PC-3 (cell line): ENCODE data around the gene COMMD3. TPM values are rescaled to one million over a fixed set of nuclear protein-coding genes. Genes with fewer than 3 reads are reported as not detected.

ENCODE experiments used
- ATAC-seq: fragments of 200-7000 bp; cut with Tn5 transposase; 2 replicates; pipeline ENCODE4 v1.9.1; 2020; ENCODE audit warnings: mild to moderate bottlenecking, moderate library complexity
- BruUV-seq: library from RNA; stranded (reverse); fragments of 400-500 nt; replicated peaks from 2 replicates; lab custom pipeline; 2021; lab: Mats Ljungman, UMichigan
- CTCF ChIA-PET: fragments of 300-600 bp; sonication (Branson Sonifier 250); formaldehyde crosslinking; loops from one replicate; lab custom pipeline; 2022; ENCODE audit warnings: antibody characterized with exemption; lab: Charles Lee
- POLR2A ChIA-PET: fragments of 300-600 bp; sonication (Branson Sonifier 250); formaldehyde crosslinking; loops from one replicate; lab custom pipeline; 2022; ENCODE audit warnings: antibody characterized with exemption; ENCODE audit not compliant: unreplicated experiment; lab: Charles Lee
- DNase-seq: peaks from one replicate; pipeline ENCODE4 v3.0.0-alpha.2; 2015
- H2AFZ ChIP-seq: fragments of 300-600 bp; sonication (generic); 2 replicates; pipeline ENCODE4 v1.6.0; 2016; ENCODE audit warnings: antibody characterized with exemption, low read length
- H3F3A ChIP-seq: fragments of 300-600 bp; sonication (generic); one replicate; pipeline ENCODE4 v1.6.0; 2017; ENCODE audit warnings: antibody characterized with exemption, low read length, control low read depth, mild to moderate bottlenecking; ENCODE audit not compliant: unreplicated experiment
- H3K27ac ChIP-seq: fragments of 300-600 bp; sonication (generic); 2 replicates; pipeline ENCODE4 v1.5.1; 2016; ENCODE audit warnings: mild to moderate bottlenecking, low read length
- H3K27me3 ChIP-seq: fragments of 300-600 bp; sonication (generic); 2 replicates; pipeline ENCODE4 v1.6.1; 2016; ENCODE audit warnings: low read length, mixed read lengths
- H3K36me3 ChIP-seq: fragments of 300-600 bp; sonication (generic); 2 replicates; pipeline ENCODE4 v1.6.1; 2016; ENCODE audit warnings: low read depth, mixed run types, low read length, mixed read lengths
- H3K4me1 ChIP-seq: fragments of 300-600 bp; sonication (generic); 2 replicates; pipeline ENCODE4 v1.5.1; 2016; ENCODE audit warnings: low read length; ENCODE audit not compliant: insufficient read depth
- H3K4me2 ChIP-seq: fragments of 300-600 bp; sonication (generic); 2 replicates; pipeline ENCODE4 v1.6.0; 2016; ENCODE audit warnings: low read length
- H3K4me3 ChIP-seq: fragments of 300-600 bp; sonication (generic); 2 replicates; pipeline ENCODE4 v1.5.1; 2016; ENCODE audit warnings: mild to moderate bottlenecking, low read length, mixed read lengths
- H3K79me2 ChIP-seq: fragments of 300-600 bp; sonication (generic); 2 replicates; pipeline ENCODE4 v1.6.1; 2017; ENCODE audit warnings: low read length, mixed read lengths
- H3K9ac ChIP-seq: fragments of 300-600 bp; sonication (generic); 2 replicates; pipeline ENCODE4 v1.6.0; 2016; ENCODE audit warnings: mild to moderate bottlenecking, low read length
- H3K9me2 ChIP-seq: fragments of 300-600 bp; sonication (generic); replicated peaks from 2 replicates; pipeline ENCODE4 v1.6.1; 2016; ENCODE audit warnings: mixed run types, low read length, mixed read lengths
- H3K9me3 ChIP-seq: fragments of 300-600 bp; sonication (generic); 2 replicates; pipeline ENCODE4 v1.6.1; 2016; ENCODE audit warnings: low read length, mixed read lengths
- H4K20me1 ChIP-seq: fragments of 300-600 bp; sonication (generic); 2 replicates; pipeline ENCODE4 v1.6.1; 2016; ENCODE audit warnings: low read length, mixed read lengths
- EZH2 ChIP-seq: fragments of 300-600 bp; sonication (generic); IDR thresholded peaks from one replicate; pipeline ENCODE4 v1.6.1; 2017; ENCODE audit warnings: antibody characterized with exemption, mild to moderate bottlenecking, low read length; ENCODE audit not compliant: unreplicated experiment
- EZH2phosphoT487 ChIP-seq: fragments of 300-600 bp; sonication (generic); IDR thresholded peaks from 2 replicates; pipeline ENCODE4 v1.6.1; 2018; ENCODE audit warnings: mild to moderate bottlenecking, antibody characterized with exemption, low read length, borderline replicate concordance
- intact Hi-C: fragments of 100-400 bp; cut with micrococcal nuclease; formaldehyde crosslinking; loops from 2 replicates; pipeline ENCODE4 v1.9.0; 2023
- total RNA-seq: library from RNA; depleted of rRNA; stranded (reverse); fragments of >200 nt; gene quantifications from 2 replicates; pipeline ENCODE4 v1.2.3, GENCODE V29; 2014
- TF ChIP-seq, protein P1 (sequence below): fragments of 300-600 bp; sonication (generic); conservative IDR thresholded peaks from 2 replicates; pipeline ENCODE4 v1.5.1; 2017; ENCODE audit warnings: antibody characterized with exemption, low read depth, mild to moderate bottlenecking, low read length

Gene COMMD3
- total RNA-seq, 1 experiment from 2014 or later, result 86.4 TPM

DNA sequence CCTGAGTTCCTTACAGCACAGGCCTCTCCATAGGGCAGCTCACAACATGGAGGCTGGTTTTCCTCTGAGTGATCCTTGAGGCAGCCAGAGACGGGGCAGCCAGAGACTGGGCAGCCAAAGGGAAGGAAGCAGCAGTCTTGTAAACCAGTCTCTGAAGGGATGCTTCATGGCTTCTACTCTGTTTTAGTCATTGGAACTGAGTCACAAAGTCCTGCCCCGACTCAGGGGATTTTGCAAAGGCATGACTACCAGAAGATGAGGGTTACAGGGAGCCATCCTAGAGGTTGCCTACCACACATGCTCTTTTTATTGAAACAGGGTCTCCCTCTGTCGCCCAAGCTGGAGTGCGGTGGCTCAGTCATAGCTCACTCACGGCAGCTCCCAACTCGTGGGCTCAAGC is 44.4 kb upstream of the COMMD3 start:
- Histone ChIP-seq H3K9me2 (no peaks in the 10 kb centered on the region), H3F3A (no peaks in the 10 kb centered on the region), H3K4me1 (no peaks in the 10 kb centered on the region), H3K79me2 (no peaks in the 10 kb centered on the region), H3K4me3 (no peak overlapping the region), H2AFZ (no peak overlapping the region), H3K9me3 (no peaks in the 10 kb centered on the region), H3K27ac (no peak overlapping the region), H3K36me3 (no peaks in the 10 kb centered on the region), H3K9ac (no peak overlapping the region), H4K20me1 (no peaks in the 10 kb centered on the region), H3K4me2 (no peak overlapping the region), H3K27me3 (no peaks in the 10 kb centered on the region)
- DNase-seq (no peak), ATAC-seq (no peak)
- ChIA-PET POLR2A (no interaction called here), CTCF (no interaction called here)
- intact Hi-C loops, result no loop called here
- TF ChIP-seq EZH2phosphoT487 (no peak), EZH2 (no peak)
- TF ChIP-seq, protein P1, sequence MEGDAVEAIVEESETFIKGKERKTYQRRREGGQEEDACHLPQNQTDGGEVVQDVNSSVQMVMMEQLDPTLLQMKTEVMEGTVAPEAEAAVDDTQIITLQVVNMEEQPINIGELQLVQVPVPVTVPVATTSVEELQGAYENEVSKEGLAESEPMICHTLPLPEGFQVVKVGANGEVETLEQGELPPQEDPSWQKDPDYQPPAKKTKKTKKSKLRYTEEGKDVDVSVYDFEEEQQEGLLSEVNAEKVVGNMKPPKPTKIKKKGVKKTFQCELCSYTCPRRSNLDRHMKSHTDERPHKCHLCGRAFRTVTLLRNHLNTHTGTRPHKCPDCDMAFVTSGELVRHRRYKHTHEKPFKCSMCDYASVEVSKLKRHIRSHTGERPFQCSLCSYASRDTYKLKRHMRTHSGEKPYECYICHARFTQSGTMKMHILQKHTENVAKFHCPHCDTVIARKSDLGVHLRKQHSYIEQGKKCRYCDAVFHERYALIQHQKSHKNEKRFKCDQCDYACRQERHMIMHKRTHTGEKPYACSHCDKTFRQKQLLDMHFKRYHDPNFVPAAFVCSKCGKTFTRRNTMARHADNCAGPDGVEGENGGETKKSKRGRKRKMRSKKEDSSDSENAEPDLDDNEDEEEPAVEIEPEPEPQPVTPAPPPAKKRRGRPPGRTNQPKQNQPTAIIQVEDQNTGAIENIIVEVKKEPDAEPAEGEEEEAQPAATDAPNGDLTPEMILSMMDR, result no peak
- BruUV-seq, result no TSS peak

DNA sequence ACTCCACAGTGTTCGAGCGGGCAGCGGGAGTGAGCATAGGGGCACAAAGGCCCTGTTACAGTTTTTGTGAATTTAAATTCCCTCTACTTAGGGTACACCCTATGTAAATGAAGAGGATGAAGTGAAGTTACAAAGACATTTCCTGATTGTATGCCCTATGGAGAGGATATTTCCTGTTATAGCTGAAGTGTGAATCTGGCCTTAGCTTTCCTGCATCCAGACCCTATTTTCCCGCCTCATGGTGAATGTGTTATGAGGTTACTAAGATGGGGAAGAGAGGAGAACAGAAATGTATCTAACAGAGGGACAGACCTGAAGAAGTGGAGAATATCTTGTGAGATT is 37.8 kb upstream of the COMMD3 start:
- Histone ChIP-seq H3K9ac (peak overlapping the region; percentile 76), H3K27me3 (no peaks in the 10 kb centered on the region), H3K9me3 (no peaks in the 10 kb centered on the region), H3K9me2 (no peaks in the 10 kb centered on the region), H3F3A (no peaks in the 10 kb centered on the region), H3K79me2 (no peaks in the 10 kb centered on the region), H4K20me1 (no peaks in the 10 kb centered on the region), H3K4me1 (0 out of 2 replicates have a peak, but pooled peaks cover 9% of the 10 kb centered on the region), H3K27ac (peak overlapping the region; percentile 33), H3K4me2 (peak overlapping the region; percentile 89), H3K36me3 (no peaks in the 10 kb centered on the region), H2AFZ (peak overlapping the region; percentile 98), H3K4me3 (peak overlapping the region; percentile 83)
- TSS peak; percentile 92 for BruUV-seq
- POLR2A ChIA-PET, result interaction anchor here (0.6 kb wide), 1 partner anchor 22 kb away, joined by 5 read pairs; no protein-coding TSS in a partner anchor
- CTCF ChIA-PET, result no interaction called here
- intact Hi-C loops, result no loop called here
- ATAC-seq (no peak; the same call in 1 of the 2 replicates), DNase-seq (no peak)
- TF ChIP-seq EZH2, result no peak
- TF ChIP-seq EZH2phosphoT487, result no peak
- TF ChIP-seq, protein P1, result no peak

DNA sequence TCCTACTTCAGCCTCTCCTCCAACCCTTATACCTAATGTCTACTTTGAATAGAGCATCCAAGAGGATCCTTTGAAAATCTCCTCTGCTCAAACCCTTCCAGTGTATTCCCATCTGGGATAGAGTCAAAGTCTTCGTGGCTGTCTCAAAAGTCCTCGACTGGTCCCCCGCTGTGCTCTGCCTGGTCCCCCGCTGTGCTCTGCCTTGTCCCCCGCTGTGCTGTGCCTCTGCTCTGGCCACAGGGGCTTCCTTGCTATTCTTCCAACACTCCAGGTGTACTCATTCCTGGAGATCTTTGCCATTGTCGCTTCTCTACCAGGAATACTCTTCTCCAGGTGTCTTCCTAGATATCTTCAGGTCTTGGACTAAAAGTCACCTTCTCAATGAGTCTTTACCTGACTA is 36.1 kb upstream of the COMMD3 start:
- no peaks in the 10 kb centered on the region for H3K36me3 ChIP-seq
- no peak overlapping the region for H2AFZ ChIP-seq
- TF ChIP-seq, protein P1, result no peak
- no peak for TF ChIP-seq EZH2phosphoT487
- TF ChIP-seq EZH2, result no peak
- ChIA-PET CTCF (no interaction called here), POLR2A (no interaction called here)
- no peaks in the 10 kb centered on the region for H4K20me1 ChIP-seq
- no peaks in the 10 kb centered on the region for H3K9me2 ChIP-seq
- no peak overlapping the region for H3K4me3 ChIP-seq
- intact Hi-C loops, result no loop called here
- no peaks in the 10 kb centered on the region for H3K27me3 ChIP-seq
- ATAC-seq, result no peak
- BruUV-seq, result no TSS peak
- H3F3A ChIP-seq, result no peaks in the 10 kb centered on the region
- H3K9ac ChIP-seq, result no peak overlapping the region
- no peaks in the 10 kb centered on the region for H3K9me3 ChIP-seq
- DNase-seq, result no peak
- 0 out of 2 replicates have a peak, but pooled peaks cover 9% of the 10 kb centered on the region for H3K4me1 ChIP-seq
- no peaks in the 10 kb centered on the region for H3K79me2 ChIP-seq
- H3K27ac ChIP-seq, result no peak overlapping the region
- no peak overlapping the region for H3K4me2 ChIP-seq
